SK-N-MC (cell line): ENCODE results near the gene CAMTA1.
"Not testable (repeated sequence)": the region's sequence is repeated elsewhere in the genome, so short reads cannot be mapped to it uniquely, and the experiment has no call there.

Experiments
- DNase-seq: peaks from one replicate; pipeline ENCODE4 v3.0.0-alpha.2; 2011; ENCODE audit warnings: low read depth, low spot score
- H3K27ac ChIP-seq: fragments of 200-600 bp; sonication (generic); 2 replicates; pipeline ENCODE4 v1.5.1; 2016; ENCODE audit warnings: mixed run types
- H3K36me3 ChIP-seq: fragments of 200-600 bp; sonication (generic); 2 replicates; pipeline ENCODE4 v1.6.1; 2017; ENCODE audit warnings: antibody characterized with exemption, low read length, mixed read lengths; ENCODE audit not compliant: insufficient read depth
- H3K4me3 ChIP-seq: fragments of 200-600 bp; sonication (generic); 2 replicates; pipeline ENCODE4 v1.5.1; 2016
- H3K9ac ChIP-seq: fragments of 200-600 bp; sonication (generic); 2 replicates; pipeline ENCODE4 v1.8.0; 2017; ENCODE audit warnings: mixed run types, mixed read lengths; ENCODE audit not compliant: insufficient read length
- H3K9me3 ChIP-seq: fragments of 200-600 bp; sonication (generic); 2 replicates; pipeline ENCODE4 v1.6.1; 2017; ENCODE audit warnings: low read depth, mild to moderate bottlenecking, antibody characterized with exemption, low read length, moderate library complexity, mixed read lengths
- EZH2 ChIP-seq: fragments of 200-600 bp; sonication (generic); IDR thresholded peaks from one replicate; pipeline ENCODE4 v1.6.1; 2017; ENCODE audit warnings: antibody characterized with exemption
- FOXP2 ChIP-seq: optimal IDR thresholded peaks from 2 replicates; pipeline ENCODE3; 2011; ENCODE audit warnings: mild to moderate bottlenecking, moderate library complexity; ENCODE audit not compliant: insufficient read depth; ENCODE audit errors: extremely low read length, control extremely low read depth
- POLR2AphosphoS5 ChIP-seq: IDR thresholded peaks from 2 replicates; pipeline ENCODE4 v1.6.1; 2012; ENCODE audit warnings: mild to moderate bottlenecking, low read depth, low read length, borderline replicate concordance

The CAMTA1 gene

DNA sequence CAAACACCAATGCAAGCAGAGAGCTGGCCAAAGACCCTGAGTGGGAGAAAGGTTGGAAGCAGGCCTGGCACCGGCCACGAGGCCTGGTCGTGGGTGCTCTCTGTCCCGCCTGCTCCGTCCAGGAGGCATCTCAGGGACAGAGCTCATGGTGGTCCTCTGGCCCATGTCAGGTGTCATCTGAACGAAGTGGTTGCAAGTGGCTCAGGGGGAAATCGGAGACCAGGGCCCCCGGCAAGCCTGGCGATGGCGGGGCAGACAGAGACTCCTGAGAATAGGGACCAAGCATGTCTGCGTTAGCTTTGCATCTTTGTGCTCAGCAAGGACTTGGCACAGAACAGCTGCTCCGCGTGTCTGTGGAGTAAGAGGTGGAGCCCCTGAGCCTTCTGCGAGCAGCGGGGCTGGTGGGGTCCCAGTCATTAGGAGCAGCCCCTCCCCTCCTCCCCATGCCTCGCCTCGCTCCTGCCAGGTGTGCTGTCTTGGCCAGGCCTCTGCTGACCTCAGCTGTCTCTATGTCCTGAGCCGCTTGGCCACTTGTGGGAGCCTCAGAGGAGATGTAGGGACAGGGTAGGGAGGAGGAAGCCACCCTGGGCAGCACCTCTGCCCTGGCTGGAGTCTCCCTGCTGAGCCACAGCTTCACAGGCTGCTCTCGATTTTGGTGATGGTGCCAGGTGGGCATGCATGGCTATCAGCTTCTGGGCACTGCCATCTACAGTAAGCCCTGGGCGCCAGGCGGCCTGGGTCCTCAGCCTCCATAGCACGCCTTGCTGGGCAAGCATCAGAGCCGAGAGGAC lies 622.9 kb downstream of the CAMTA1 start:
- Histone ChIP-seq H3K9ac (no peak overlapping the region), H3K9me3 (no peaks in the 10 kb centered on the region), H3K27ac (no peak overlapping the region), H3K36me3 (no peaks in the 10 kb centered on the region), H3K4me3 (no peak overlapping the region)
- TF ChIP-seq POLR2AphosphoS5 (no peak), FOXP2 (no peak), EZH2 (no peak)
- DNase-seq: no peak

DNA sequence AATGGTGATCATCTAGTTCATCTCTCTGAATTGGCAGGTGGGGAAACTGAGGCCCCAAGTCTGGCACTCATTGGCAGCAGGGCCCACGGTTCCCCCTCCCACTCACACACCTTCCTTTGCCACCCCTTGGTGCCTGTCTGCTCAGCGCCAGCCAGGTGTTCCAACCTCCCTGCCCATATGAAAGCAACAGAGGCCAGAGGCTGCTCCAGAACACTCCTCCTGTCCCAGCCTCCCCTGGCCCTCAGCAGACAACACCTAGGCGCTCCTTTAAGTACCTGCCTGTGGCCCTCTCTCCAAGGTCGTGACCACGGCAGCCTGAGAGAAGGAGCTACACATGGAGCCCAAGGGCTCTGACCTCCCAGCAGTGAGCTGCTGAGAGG lies 623.5 kb downstream of the CAMTA1 start:
- no peaks in the 10 kb centered on the region for H3K9me3 ChIP-seq
- no peaks in the 10 kb centered on the region for H3K36me3 ChIP-seq
- H3K9ac ChIP-seq: no peak overlapping the region
- H3K4me3 ChIP-seq: no peak overlapping the region
- no peak overlapping the region for H3K27ac ChIP-seq
- TF ChIP-seq EZH2 (no peak), POLR2AphosphoS5 (no peak), FOXP2 (no peak)
- DNase-seq: no peak

GRCh38 chr1:7409278-7409677 lies 624.0 kb downstream of the CAMTA1 start:
- no peak for TF ChIP-seq EZH2
- TF ChIP-seq POLR2AphosphoS5: no peak
- no peak for TF ChIP-seq FOXP2
- Histone ChIP-seq H3K4me3 (no peak overlapping the region), H3K9me3 (no peaks in the 10 kb centered on the region), H3K27ac (no peak overlapping the region), H3K36me3 (no peaks in the 10 kb centered on the region), H3K9ac (no peak overlapping the region)
- DNase-seq: no peak

GRCh38 chr1:7410156-7410555 lies 624.9 kb downstream of the CAMTA1 start:
- DNase-seq: no peak
- Histone ChIP-seq H3K4me3 (no peak overlapping the region), H3K9me3 (no peaks in the 10 kb centered on the region), H3K27ac (no peak overlapping the region), H3K9ac (no peak overlapping the region), H3K36me3 (no peaks in the 10 kb centered on the region)
- TF ChIP-seq EZH2: no peak

- H3K4me3 ChIP-seq, DNase-seq, H3K27ac ChIP-seq, H3K9me3 ChIP-seq, H3K36me3 ChIP-seq, H3K9ac ChIP-seq: not testable (repeated sequence)
Observed at GRCh38 chr1:7417618-7418017, 632.4 kb downstream of the CAMTA1 start.

GRCh38 chr1:7418442-7419080 lies 633.3 kb downstream of the CAMTA1 start:
- Histone ChIP-seq H3K9me3 (no peaks in the 10 kb centered on the region), H3K27ac (no peak overlapping the region), H3K9ac (no peak overlapping the region), H3K4me3 (no peak overlapping the region), H3K36me3 (no peaks in the 10 kb centered on the region)
- DNase-seq: no peak
- TF ChIP-seq FOXP2: no peak
- TF ChIP-seq EZH2: no peak
- no peak for TF ChIP-seq POLR2AphosphoS5

- Histone ChIP-seq H3K4me3 (no peak overlapping the region), H3K9ac (no peak overlapping the region), H3K27ac (no peak overlapping the region), H3K36me3 (no peaks in the 10 kb centered on the region), H3K9me3 (no peaks in the 10 kb centered on the region)
- DNase-seq: no peak
- TF ChIP-seq EZH2: no peak
- TF ChIP-seq POLR2AphosphoS5: no peak
- no peak for TF ChIP-seq FOXP2
Observed at GRCh38 chr1:7420098-7420445, 634.8 kb downstream of the CAMTA1 start.

- Histone ChIP-seq H3K4me3 (no peak overlapping the region), H3K9ac (no peak overlapping the region), H3K9me3 (no peaks in the 10 kb centered on the region), H3K36me3 (no peaks in the 10 kb centered on the region), H3K27ac (no peak overlapping the region)
- TF ChIP-seq POLR2AphosphoS5 (no peak), FOXP2 (no peak)
- DNase-seq: no peak
Observed at GRCh38 chr1:7420470-7421100, 635.3 kb downstream of the CAMTA1 start.

DNA sequence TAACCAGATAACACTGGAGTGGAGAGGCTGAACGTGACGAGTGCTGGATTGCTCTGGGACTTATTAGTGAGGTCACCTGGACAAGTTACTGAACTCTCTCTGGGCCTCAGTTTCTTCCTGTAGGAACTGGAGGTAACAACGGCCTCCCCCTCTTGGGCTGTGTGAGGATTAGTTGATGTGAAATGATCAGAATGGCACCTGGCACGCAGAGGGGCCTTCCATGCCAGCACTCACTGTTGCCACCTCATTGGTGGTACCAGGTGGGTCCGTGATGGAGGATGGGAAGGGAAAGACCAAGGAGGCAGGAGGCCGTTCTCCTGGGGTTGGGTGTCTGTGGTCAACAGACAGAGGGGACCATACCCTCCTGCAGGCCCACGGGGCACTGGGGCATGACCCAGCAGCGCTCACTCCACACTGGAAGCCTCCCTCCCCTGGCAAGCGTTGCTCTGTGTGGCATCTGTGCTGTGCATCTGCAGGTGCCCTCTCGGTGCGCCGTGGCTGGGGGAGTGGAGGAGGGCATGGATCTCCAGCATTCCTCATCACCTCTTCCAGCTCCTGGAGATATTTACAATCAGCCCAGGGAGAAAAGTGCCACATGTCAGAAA lies 636.3 kb downstream of the CAMTA1 start:
- H3K27ac ChIP-seq: no peak overlapping the region
- no peaks in the 10 kb centered on the region for H3K36me3 ChIP-seq
- no peak for DNase-seq
- no peak overlapping the region for H3K4me3 ChIP-seq
- no peak for TF ChIP-seq POLR2AphosphoS5
- no peak for TF ChIP-seq FOXP2
- no peak for TF ChIP-seq EZH2
- no peak overlapping the region for H3K9ac ChIP-seq
- H3K9me3 ChIP-seq: no peaks in the 10 kb centered on the region
